Measurements from ENCODE around the gene CARD19. TPM values are rescaled to one million over a fixed set of nuclear protein-coding genes. Genes with fewer than 3 reads are reported as not detected.

Gene CARD19
- total RNA-seq, 2 donors from 2014 or later: 16.4 to 21.9 TPM

- no peaks in the 10 kb centered on the region for H3K36me3 ChIP-seq (ENCODE audit: control insufficient read depth, insufficient read depth, low read length)
- 78 to 80% methylated on average over 1 to 2 of the region's 2 CpGs for WGBS, 2 experiments (ENCODE audit: insufficient coverage in 1 of 2, insufficient read length in 1 of 2)
- Mint-ChIP-seq H3K27me3 (ENCODE audit: insufficient read depth) (no peaks in the 10 kb centered on the region), H3K4me3 (no peak overlapping the region), H3K36me3 (ENCODE audit: low read depth) (no peaks in the 10 kb centered on the region), H3K27ac (no peak overlapping the region), H3K9me3 (peaks cover 2% of the 10 kb centered on the region), H3K4me1 (no peaks in the 10 kb centered on the region)
- no peak for DNase-seq
- no peaks in the 10 kb centered on the region for H3K27me3 ChIP-seq (ENCODE audit: control insufficient read depth, insufficient read depth, low read length, poor library complexity, severe bottlenecking)
- TF ChIP-seq CTCF (conservative IDR thresholded peaks at IDR 0.05): no peak
- H3K27ac ChIP-seq (ENCODE audit: low read depth, low read length): no peak overlapping the region
- no peak overlapping the region for H3K9ac ChIP-seq (ENCODE audit: extremely low read depth, low read length, poor library complexity, severe bottlenecking)
- H3K4me1 ChIP-seq (ENCODE audit: control insufficient read depth, insufficient read depth, low read length): no peaks in the 10 kb centered on the region
- no peak overlapping the region for H3K4me3 ChIP-seq (ENCODE audit: low read length)
- H3K9me3 ChIP-seq (ENCODE audit: control insufficient read depth, low read length): no peaks in the 10 kb centered on the region
Measured at GRCh38 chr9:93147632-93148031, 51.6 kb downstream of the CARD19 start.

- H3K4me3 Mint-ChIP-seq: no peak overlapping the region
- no peaks in the 10 kb centered on the region for H3K4me1 Mint-ChIP-seq
- no peak overlapping the region for H3K9ac ChIP-seq (ENCODE audit: extremely low read depth, low read length, poor library complexity, severe bottlenecking)
- no peak overlapping the region for H3K27ac Mint-ChIP-seq
- H3K36me3 Mint-ChIP-seq (ENCODE audit: low read depth): no peaks in the 10 kb centered on the region
- peaks cover 2% of the 10 kb centered on the region for H3K9me3 Mint-ChIP-seq
- H3K9me3 ChIP-seq (ENCODE audit: control insufficient read depth, low read length): no peaks in the 10 kb centered on the region
- no peaks in the 10 kb centered on the region for H3K36me3 ChIP-seq (ENCODE audit: control insufficient read depth, insufficient read depth, low read length)
- H3K27ac ChIP-seq (ENCODE audit: low read depth, low read length): no peak overlapping the region
- no peak overlapping the region for H3K4me3 ChIP-seq (ENCODE audit: low read length)
- H3K27me3 ChIP-seq (ENCODE audit: control insufficient read depth, insufficient read depth, low read length, poor library complexity, severe bottlenecking): no peaks in the 10 kb centered on the region
- no peak for TF ChIP-seq CTCF (conservative IDR thresholded peaks at IDR 0.05)
- DNase-seq: no peak
- WGBS, 2 experiments (ENCODE audit: insufficient coverage in 1 of 2, insufficient read length in 1 of 2): 86 to 93% methylated on average over 2 of the region's 2 CpGs
- no peaks in the 10 kb centered on the region for H3K4me1 ChIP-seq (ENCODE audit: control insufficient read depth, insufficient read depth, low read length)
- no peaks in the 10 kb centered on the region for H3K27me3 Mint-ChIP-seq (ENCODE audit: insufficient read depth)
Measured at GRCh38 chr9:93148721-93149120, 52.7 kb downstream of the CARD19 start.

GRCh38 chr9:93149361-93149760 lies 53.3 kb downstream of the CARD19 start:
- no peak for DNase-seq
- no peaks in the 10 kb centered on the region for H3K4me1 Mint-ChIP-seq
- WGBS, 2 experiments (ENCODE audit: insufficient coverage in 1 of 2, insufficient read length in 1 of 2): 71% methylated on average over 1 of the region's 1 CpG; no CpG with 5 or more reads in 1 of the 2 experiments

More at GRCh38 chr9:93149361-93149760, 53.3 kb downstream of the CARD19 start:
- Mint-ChIP-seq H3K36me3 (ENCODE audit: low read depth) (no peaks in the 10 kb centered on the region), H3K27ac (no peak overlapping the region), H3K4me3 (no peak overlapping the region), H3K9me3 (peaks cover 2% of the 10 kb centered on the region), H3K27me3 (ENCODE audit: insufficient read depth) (no peaks in the 10 kb centered on the region)
- Histone ChIP-seq H3K4me1 (ENCODE audit: control insufficient read depth, insufficient read depth, low read length) (no peaks in the 10 kb centered on the region), H3K36me3 (ENCODE audit: control insufficient read depth, insufficient read depth, low read length) (no peaks in the 10 kb centered on the region), H3K27me3 (ENCODE audit: control insufficient read depth, insufficient read depth, low read length, poor library complexity, severe bottlenecking) (no peaks in the 10 kb centered on the region), H3K9ac (ENCODE audit: extremely low read depth, low read length, poor library complexity, severe bottlenecking) (no peak overlapping the region), H3K9me3 (ENCODE audit: control insufficient read depth, low read length) (no peaks in the 10 kb centered on the region), H3K4me3 (ENCODE audit: low read length) (no peak overlapping the region), H3K27ac (ENCODE audit: low read depth, low read length) (no peak overlapping the region)
- TF ChIP-seq CTCF (conservative IDR thresholded peaks at IDR 0.05): no peak
